ENCODE results near the gene ZNF587.
"Not testable (repeated sequence)": the region's sequence is repeated elsewhere in the genome, so short reads cannot be mapped to it uniquely, and the experiment has no call there.

- not testable (repeated sequence) for TF ChIP-seq CTCF (conservative IDR thresholded peaks at IDR 0.05 in 1 of 2, IDR thresholded peaks at IDR 0.05 in 1 of 2; ENCODE audit: extremely low read depth in 1 of 2, insufficient read depth in 1 of 2, low read depth in 1 of 2, low read length in 2 of 2); EZH2 (IDR thresholded peaks at IDR 0.05; ENCODE audit: borderline replicate concordance, low read length)
Observed at GRCh38 chr19:57821095-57821494, 28.6 kb upstream of the ZNF587 start.
